Mucosa of descending colon (tissue), 3 donors: ENCODE results near the gene XG. TPM values are rescaled to one million over a fixed set of nuclear protein-coding genes. Genes with fewer than 3 reads are reported as not detected.

Source experiments
- ATAC-seq: fragments of 200-7000 bp; cut with Tn5 transposase; one replicate; pipeline ENCODE4 v1.9.1; 2020; ENCODE audit warnings: mild to moderate bottlenecking, moderate library complexity
- DNase-seq, 3 donors: peaks; one replicate each; pipeline ENCODE4 v3.0.0-alpha.2; 2020
- H3K36me3 ChIP-seq: fragments of 200-600 bp; one replicate; pipeline ENCODE4 v1.8.0; 2021; ENCODE audit warnings: low read depth, mild to moderate bottlenecking
- H3K4me1 ChIP-seq: fragments of 200-600 bp; one replicate; pipeline ENCODE4 v1.8.0; 2021; ENCODE audit warnings: low read depth, mild to moderate bottlenecking
- H3K4me3 ChIP-seq: fragments of 200-600 bp; one replicate; pipeline ENCODE4 v1.8.0; 2021; ENCODE audit warnings: mild to moderate bottlenecking
- H3K9me3 ChIP-seq: fragments of 200-600 bp; one replicate; pipeline ENCODE4 v1.8.0; 2021; ENCODE audit warnings: mild to moderate bottlenecking
- CTCF ChIP-seq: fragments of 200-600 bp; IDR thresholded peaks from one replicate; pipeline ENCODE4 v1.8.0; 2022; ENCODE audit warnings: antibody characterized with exemption, mild to moderate bottlenecking
- intact Hi-C, 2 donors: fragments of 100-400 bp; cut with DNase I in 1 of 2; cut with micrococcal nuclease in 1 of 2; formaldehyde crosslinking; loops; one replicate each; pipeline versions ENCODE4 v1.11.0 to v1.11.1; 2022; cut with DNase I, micrococcal nuclease
- total RNA-seq, 3 donors: library from RNA; stranded (reverse); fragmentation: NEBNext Ultra II Directional in 2 of 3; extraction: Animal tissue kit (Norgen Biotek cat#: 25700) in 2 of 3; gene quantifications; one replicate each; pipeline versions ENCODE4 v1.2.1 to v1.2.4, GENCODE V29; 2021 to 2023
- donor health status: DM: no; HTN: no; CAD: no; lungs with moderate emphysema.
- donor health status: DM: no; HTN: no; CAD: no.
- donor health status: DM: no; HTN: yes; CAD: no.

XG gene
- total RNA-seq, 3 donors from 2014 or later, result 2.6 TPM; not detected in 2

GRCh38 chrX:2859197-2859797 is 107.5 kb downstream of the XG start:
- Histone ChIP-seq H3K36me3 (no peaks in the 10 kb centered on the region), H3K9me3 (no peaks in the 10 kb centered on the region), H3K4me3 (no peak overlapping the region), H3K4me1 (no peaks in the 10 kb centered on the region)
- intact Hi-C loops, result no loop called here
- no peak for ATAC-seq
- no peak for TF ChIP-seq CTCF
- DNase-seq, result no peak

GRCh38 chrX:2862404-2862803 is 110.6 kb downstream of the XG start:
- no peak for DNase-seq
- Histone ChIP-seq H3K9me3 (no peaks in the 10 kb centered on the region), H3K36me3 (no peaks in the 10 kb centered on the region), H3K4me3 (no peak overlapping the region), H3K4me1 (no peaks in the 10 kb centered on the region)
- intact Hi-C loops, result no loop called here
- TF ChIP-seq CTCF, result no peak
- no peak for ATAC-seq

- Histone ChIP-seq H3K36me3 (no peaks in the 10 kb centered on the region), H3K4me3 (no peak overlapping the region), H3K9me3 (no peaks in the 10 kb centered on the region), H3K4me1 (no peaks in the 10 kb centered on the region)
- TF ChIP-seq CTCF, result no peak
- ATAC-seq (no peak), DNase-seq (no peak)
- intact Hi-C loops, result no loop called here
Observed at GRCh38 chrX:2863646-2864045, 111.8 kb downstream of the XG start.

Other genes with a start within 250 kb of the XG start
- 100 to 1,000 TPM; 147 to 326 (median 171) TPM for gene CD99, start 60.7 kb upstream of the XG start, total RNA-seq
- gene GYG2, start 76.9 kb downstream of the XG start, total RNA-seq, result 10 to 100 TPM in 1 of 3 donors, 1 to 10 TPM in 2; 3.5 to 15.6 (median 3.7) TPM
- 10 to 100 TPM; 26.2 to 70.9 (median 67.2) TPM for gene ARSD, start 177.3 kb downstream of the XG start, total RNA-seq